Keratinocyte (primary cell): ENCODE measurements around the gene ATP2B1. TPM values are rescaled to one million over a fixed set of nuclear protein-coding genes. Genes with fewer than 3 reads are reported as not detected.
A peak's percentile ranks its signal among the peaks of the same experiment; 100 is the strongest.

Experiments
- DNase-seq: peaks from one replicate; pipeline ENCODE4 v3.0.0-alpha.2; 2011; ENCODE audit warnings: low read depth, missing footprints, low spot score
- FAIRE-seq: peaks from 2 replicates; lab custom pipeline; 2011; peaks lifted over from hg19 to GRCh38; lab: Jason Lieb, UNC
- H2AFZ ChIP-seq: 2 replicates; pipeline ENCODE4 v1.6.0; 2012; ENCODE audit warnings: low read length, control low read depth, inconsistent platforms; ENCODE audit not compliant: control insufficient read depth
- H3K27ac ChIP-seq: 2 replicates; pipeline ENCODE4 v1.5.1; 2011; ENCODE audit warnings: low read length; ENCODE audit not compliant: control insufficient read depth, insufficient read depth
- H3K27me3 ChIP-seq: 3 replicates; pipeline ENCODE4 v1.6.0; 2011; ENCODE audit warnings: low read length; ENCODE audit not compliant: control insufficient read depth, insufficient read depth; ENCODE audit errors: extremely low read depth
- H3K36me3 ChIP-seq, 2 experiments: 2 replicates in 1 of 2; 3 replicates in 1 of 2; pipeline ENCODE4 v1.5.1; 2011; ENCODE audit warnings: low read length in 2 of 2, mild to moderate bottlenecking in 1 of 2; ENCODE audit not compliant: control insufficient read depth in 2 of 2, insufficient read depth in 2 of 2; ENCODE audit errors: extremely low read depth in 1 of 2
- H3K4me1 ChIP-seq: 3 replicates; pipeline ENCODE4 v1.5.1; 2011; ENCODE audit warnings: low read length; ENCODE audit not compliant: control insufficient read depth, insufficient read depth; ENCODE audit errors: extremely low read depth
- H3K4me2 ChIP-seq: 3 replicates; pipeline ENCODE4 v1.6.0; 2011; ENCODE audit warnings: low read depth, low read length; ENCODE audit not compliant: control insufficient read depth, insufficient read depth; ENCODE audit errors: extremely low read depth
- H3K4me3 ChIP-seq, 3 experiments: fragments of 200-600 bp in 1 of 3; sonication (generic) in 1 of 3; 2 replicates in 2 of 3; 3 replicates in 1 of 3; pipeline ENCODE4 v1.5.1; 2011 to 2016; ENCODE audit warnings: low read length in 3 of 3, mild to moderate bottlenecking in 3 of 3, control low read depth in 2 of 3, inconsistent platforms in 1 of 3, low read depth in 1 of 3, mixed read lengths in 1 of 3, mixed run types in 1 of 3, moderate library complexity in 1 of 3; ENCODE audit not compliant: control insufficient read depth in 2 of 3, insufficient read depth in 2 of 3; ENCODE audit errors: extremely low read depth in 1 of 3
- H3K79me2 ChIP-seq: 2 replicates; pipeline ENCODE4 v1.6.0; 2012; ENCODE audit warnings: low read length; ENCODE audit not compliant: control insufficient read depth, insufficient read depth
- H3K9ac ChIP-seq: 3 replicates; pipeline ENCODE4 v1.6.0; 2011; ENCODE audit warnings: low read length; ENCODE audit not compliant: control insufficient read depth, insufficient read depth; ENCODE audit errors: extremely low read depth
- H3K9me1 ChIP-seq: 3 replicates; pipeline ENCODE4 v1.6.0; 2011; ENCODE audit warnings: low read length; ENCODE audit not compliant: control insufficient read depth, insufficient read depth; ENCODE audit errors: extremely low read depth
- H3K9me3 ChIP-seq: 2 replicates; pipeline ENCODE4 v1.5.1; 2012; ENCODE audit warnings: low read depth, low read length; ENCODE audit not compliant: control insufficient read depth
- H4K20me1 ChIP-seq: 3 replicates; pipeline ENCODE4 v1.6.0; 2011; ENCODE audit warnings: low read length; ENCODE audit not compliant: control insufficient read depth, insufficient read depth; ENCODE audit errors: extremely low read depth
- EZH2 ChIP-seq: IDR thresholded peaks from one replicate; pipeline ENCODE4 v1.6.1; 2012; ENCODE audit warnings: inconsistent platforms, mild to moderate bottlenecking, low read length, moderate library complexity
- dilution Hi-C: fragments of 300-500 bp; cut with MboI; formaldehyde crosslinking; loops from one replicate; pipeline ENCODE4 v1.7.0; 2020; ENCODE audit warnings: low sequenced_read_pairs; ENCODE audit not compliant: extremely low pct_ligation_motif_present
- polyA plus RNA-seq, 5 experiments: library from polyadenylated mRNA; depleted of rRNA in 3 of 5; stranded (reverse) in 3 of 5; stranded (forward) in 1 of 5; unstranded in 1 of 5; fragments of >200 nt; gene quantifications; 1 replicate in 1 of 5; 2 replicates in 3 of 5; 3 replicates in 1 of 5; pipeline versions ENCODE4 v1.2.1 to v1.2.3, GENCODE V29; 2011 to 2012; ENCODE audit warnings: missing spikeins in 2 of 5, low read depth in 1 of 5, low replicate concordance in 1 of 5
- TF ChIP-seq, protein P1 (sequence below), 3 experiments: IDR thresholded peaks in 1 of 3; conservative IDR thresholded peaks in 1 of 3; optimal IDR thresholded peaks in 1 of 3; 2 replicates in 2 of 3; 3 replicates in 1 of 3; pipeline versions ENCODE3 to v1.5.1; 2011; ENCODE audit warnings: low read length in 3 of 3, mild to moderate bottlenecking in 3 of 3, moderate library complexity in 2 of 3, control low read depth in 1 of 3, inconsistent platforms in 1 of 3; ENCODE audit not compliant: insufficient read depth in 2 of 3; ENCODE audit errors: extremely low read depth in 1 of 3

Gene ATP2B1
- polyA plus RNA-seq, 1 donor (not counting 4 experiments of a cell fraction or from before 2014, with no cell fraction given) = 24.6 TPM

GRCh38 chr12:89636776-89637160, 71.9 kb downstream of the ATP2B1 start:
- H3K79me2 ChIP-seq = no peaks in the 10 kb centered on the region
- no peaks in the 10 kb centered on the region for H3K9me1 ChIP-seq
- TF ChIP-seq, protein P1, sequence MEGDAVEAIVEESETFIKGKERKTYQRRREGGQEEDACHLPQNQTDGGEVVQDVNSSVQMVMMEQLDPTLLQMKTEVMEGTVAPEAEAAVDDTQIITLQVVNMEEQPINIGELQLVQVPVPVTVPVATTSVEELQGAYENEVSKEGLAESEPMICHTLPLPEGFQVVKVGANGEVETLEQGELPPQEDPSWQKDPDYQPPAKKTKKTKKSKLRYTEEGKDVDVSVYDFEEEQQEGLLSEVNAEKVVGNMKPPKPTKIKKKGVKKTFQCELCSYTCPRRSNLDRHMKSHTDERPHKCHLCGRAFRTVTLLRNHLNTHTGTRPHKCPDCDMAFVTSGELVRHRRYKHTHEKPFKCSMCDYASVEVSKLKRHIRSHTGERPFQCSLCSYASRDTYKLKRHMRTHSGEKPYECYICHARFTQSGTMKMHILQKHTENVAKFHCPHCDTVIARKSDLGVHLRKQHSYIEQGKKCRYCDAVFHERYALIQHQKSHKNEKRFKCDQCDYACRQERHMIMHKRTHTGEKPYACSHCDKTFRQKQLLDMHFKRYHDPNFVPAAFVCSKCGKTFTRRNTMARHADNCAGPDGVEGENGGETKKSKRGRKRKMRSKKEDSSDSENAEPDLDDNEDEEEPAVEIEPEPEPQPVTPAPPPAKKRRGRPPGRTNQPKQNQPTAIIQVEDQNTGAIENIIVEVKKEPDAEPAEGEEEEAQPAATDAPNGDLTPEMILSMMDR (optimal IDR thresholded peaks at IDR 0.05 in 1 of 3, IDR thresholded peaks at IDR 0.05 in 1 of 3, conservative IDR thresholded peaks at IDR 0.05 in 1 of 3; ENCODE audit: extremely low read depth in 1 of 3, insufficient read depth in 2 of 3, low read length in 3 of 3) = no peak
- peak overlapping the region; percentile 2 for H3K27ac ChIP-seq
- no peak overlapping the region for H2AFZ ChIP-seq
- H3K9me3 ChIP-seq = no peaks in the 10 kb centered on the region
- no peaks in the 10 kb centered on the region for H4K20me1 ChIP-seq
- no peak overlapping the region for H3K4me3 ChIP-seq
- dilution Hi-C loops = no loop called here
- FAIRE-seq (no peak), DNase-seq (no peak)
- peaks cover 0 to 7% of the 10 kb centered on the region in 2 experiments for H3K36me3 ChIP-seq
- H3K4me1 ChIP-seq = peaks cover 10% of the 10 kb centered on the region
- no peak overlapping the region for H3K4me2 ChIP-seq
- no peaks in the 10 kb centered on the region for H3K27me3 ChIP-seq
- H3K9ac ChIP-seq = no peak overlapping the region

- Histone ChIP-seq H3K4me1 (peaks cover 10% of the 10 kb centered on the region), H3K4me2 (no peak overlapping the region), H3K9me3 (no peaks in the 10 kb centered on the region), H3K4me3 (no peak overlapping the region), H3K9me1 (no peaks in the 10 kb centered on the region), H3K36me3 (peaks cover 4 to 7% of the 10 kb centered on the region in 2 experiments), H4K20me1 (no peaks in the 10 kb centered on the region), H2AFZ (no peak overlapping the region), H3K79me2 (no peaks in the 10 kb centered on the region), H3K27ac (peak overlapping the region; percentile 2), H3K9ac (no peak overlapping the region), H3K27me3 (no peaks in the 10 kb centered on the region)
- TF ChIP-seq, protein P1 (optimal IDR thresholded peaks at IDR 0.05 in 1 of 3, IDR thresholded peaks at IDR 0.05 in 1 of 3, conservative IDR thresholded peaks at IDR 0.05 in 1 of 3; ENCODE audit: extremely low read depth in 1 of 3, insufficient read depth in 2 of 3, low read length in 3 of 3) = no peak
- TF ChIP-seq EZH2 = no peak
- FAIRE-seq (peak; percentile 13), DNase-seq (peak; percentile 4)
- dilution Hi-C loops = no loop called here
Measured at GRCh38 chr12:89636052-89636775, 72.4 kb downstream of the ATP2B1 start.
